ENCODE measurements around the gene CNFN.

DNA sequence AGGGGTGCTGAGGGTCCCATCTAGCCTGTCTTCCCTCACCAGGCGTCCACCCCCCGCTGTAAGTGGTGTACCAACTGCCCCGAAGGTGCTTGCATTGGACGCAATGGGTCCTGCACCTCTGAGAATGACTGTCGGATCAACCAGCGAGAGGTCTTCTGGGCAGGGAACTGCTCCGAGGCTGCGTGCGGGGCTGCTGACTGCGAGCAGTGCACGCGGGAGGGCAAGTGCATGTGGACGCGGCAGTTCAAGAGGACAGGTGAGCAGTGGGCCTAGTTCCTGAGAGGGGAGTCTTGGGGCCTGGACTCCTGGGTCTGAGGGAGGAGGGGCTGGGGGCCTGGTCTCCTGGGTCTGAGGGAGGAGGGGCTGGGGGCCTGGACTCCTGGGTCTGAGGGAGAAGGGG, 27.8 kb downstream of the CNFN start:
- TF ChIP-seq YY1 (IDR thresholded peaks at IDR 0.05; ENCODE audit: insufficient read depth, insufficient read length) (no peak), ZNF274 (IDR thresholded peaks at IDR 0.05; ENCODE audit: low read depth, low read length) (no peak), SUZ12 (IDR thresholded peaks at IDR 0.05; ENCODE audit: extremely low read depth, insufficient read depth, insufficient read length) (no peak)

All from NT2/D1 (cell line).